H9 (cell line): Measurements from ENCODE around the gene RIPK4. TPM values are rescaled to one million over a fixed set of nuclear protein-coding genes. Genes with fewer than 3 reads are reported as not detected.

Experiments
- DNase-seq: peaks from one replicate; pipeline ENCODE4 v3.0.0-alpha.2; 2017
- H2AFZ ChIP-seq: one replicate; pipeline ENCODE4 v1.6.1; 2013; ENCODE audit warnings: mild to moderate bottlenecking, low read length, control low read depth, moderate library complexity
- H2AK5ac ChIP-seq: 2 replicates; pipeline ENCODE4 v1.6.1; 2013; ENCODE audit warnings: low read length, control low read depth, mixed read lengths; ENCODE audit not compliant: insufficient read length
- H2BK120ac ChIP-seq: one replicate; pipeline ENCODE4 v1.6.1; 2013; ENCODE audit warnings: low read depth, mild to moderate bottlenecking, low read length, control low read depth, inconsistent platforms; ENCODE audit not compliant: poor library complexity, severe bottlenecking
- H2BK12ac ChIP-seq: 2 replicates; pipeline ENCODE4 v1.6.1; 2013; ENCODE audit warnings: low read length, control low read depth, mixed read lengths, low read depth; ENCODE audit not compliant: insufficient read length
- H2BK15ac ChIP-seq: 2 replicates; pipeline ENCODE4 v1.6.1; 2013; ENCODE audit warnings: low read depth, low read length, control low read depth
- H2BK20ac ChIP-seq: one replicate; pipeline ENCODE4 v1.6.1; 2013; ENCODE audit warnings: low read depth, mild to moderate bottlenecking, low read length, control low read depth, inconsistent platforms; ENCODE audit not compliant: poor library complexity, severe bottlenecking
- H2BK5ac ChIP-seq: 2 replicates; pipeline ENCODE4 v1.6.1; 2013; ENCODE audit warnings: low read length, control low read depth, mixed read lengths; ENCODE audit not compliant: insufficient read length
- H3K14ac ChIP-seq: 2 replicates; pipeline ENCODE4 v1.6.1; 2013; ENCODE audit warnings: low read length, control low read depth; ENCODE audit not compliant: insufficient read depth
- H3K18ac ChIP-seq: 2 replicates; pipeline ENCODE4 v1.6.1; 2013; ENCODE audit warnings: low read depth, mild to moderate bottlenecking, mixed read lengths, low read length, control low read depth; ENCODE audit not compliant: insufficient read length
- H3K23ac ChIP-seq: 2 replicates; pipeline ENCODE4 v1.6.1; 2013; ENCODE audit warnings: low read length, control low read depth, mixed read lengths, low read depth; ENCODE audit not compliant: insufficient read length
- H3K23me2 ChIP-seq: 2 replicates; pipeline ENCODE4 v1.6.1; 2013; ENCODE audit warnings: low read depth, mild to moderate bottlenecking, mixed read lengths, low read length, control low read depth; ENCODE audit not compliant: insufficient read length, poor library complexity, severe bottlenecking
- H3K27ac ChIP-seq: 2 replicates; pipeline ENCODE4 v1.5.1; 2013; ENCODE audit warnings: low read length, control low read depth, mixed read lengths, low read depth; ENCODE audit not compliant: insufficient read length
- H3K27me3 ChIP-seq: 2 replicates; pipeline ENCODE4 v1.6.1; 2013; ENCODE audit warnings: low read length, control low read depth, inconsistent platforms; ENCODE audit not compliant: insufficient read depth
- H3K4ac ChIP-seq: 2 replicates; pipeline ENCODE4 v1.6.1; 2013; ENCODE audit warnings: low read depth, mild to moderate bottlenecking, control low read depth, inconsistent platforms, low read length, moderate library complexity
- H3K4me1 ChIP-seq: 2 replicates; pipeline ENCODE4 v1.6.1; 2013; ENCODE audit warnings: low read length, control low read depth, inconsistent platforms; ENCODE audit not compliant: insufficient read depth
- H3K4me2 ChIP-seq: 2 replicates; pipeline ENCODE4 v1.6.1; 2013; ENCODE audit warnings: low read length, control low read depth, mixed read lengths; ENCODE audit not compliant: insufficient read length, insufficient read depth
- H3K56ac ChIP-seq: 2 replicates; pipeline ENCODE4 v1.6.1; 2013; ENCODE audit warnings: low read depth, mild to moderate bottlenecking, mixed read lengths, low read length, control low read depth; ENCODE audit not compliant: insufficient read length
- H3K79me1 ChIP-seq: 2 replicates; pipeline ENCODE4 v1.6.1; 2013; ENCODE audit warnings: low read depth, mild to moderate bottlenecking, moderate library complexity, low read length, control low read depth, inconsistent platforms; ENCODE audit not compliant: insufficient read depth, poor library complexity, severe bottlenecking
- H3K79me2 ChIP-seq: 2 replicates; pipeline ENCODE4 v1.6.1; 2013; ENCODE audit warnings: low read length, control low read depth, inconsistent platforms; ENCODE audit not compliant: insufficient read depth
- H3K9ac ChIP-seq: 2 replicates; pipeline ENCODE4 v1.6.1; 2013; ENCODE audit warnings: low read length, control low read depth, mixed read lengths; ENCODE audit not compliant: insufficient read length; ENCODE audit errors: extremely low read depth
- H3K9me3 ChIP-seq: one replicate; pipeline ENCODE4 v1.6.1; 2013; ENCODE audit warnings: low read depth, low read length, inconsistent platforms; ENCODE audit not compliant: control insufficient read depth
- H3T11ph ChIP-seq: one replicate; pipeline ENCODE4 v1.6.1; 2013; ENCODE audit warnings: mild to moderate bottlenecking, low read length, control low read depth, inconsistent platforms
- H4K20me1 ChIP-seq: one replicate; pipeline ENCODE4 v1.6.1; 2013; ENCODE audit not compliant: control insufficient read depth, insufficient read length, insufficient read depth
- H4K5ac ChIP-seq: 2 replicates; pipeline ENCODE4 v1.6.1; 2013; ENCODE audit warnings: low read depth, mild to moderate bottlenecking, mixed read lengths, low read length, control low read depth; ENCODE audit not compliant: insufficient read length
- H4K8ac ChIP-seq: replicated peaks from 2 replicates; pipeline ENCODE4 v1.6.1; 2013; ENCODE audit warnings: low read length, control low read depth, mixed read lengths, low read depth; ENCODE audit not compliant: insufficient read length
- H4K91ac ChIP-seq: 2 replicates; pipeline ENCODE4 v1.6.1; 2013; ENCODE audit warnings: low read depth, mild to moderate bottlenecking, moderate library complexity, mixed read lengths, low read length, control low read depth; ENCODE audit not compliant: insufficient read length
- H3K27ac Mint-ChIP-seq, 3 experiments: 2 replicates in 2 of 3; 3 replicates in 1 of 3; pipeline ENCODE4 v1.8.0; 2020 to 2021; ENCODE audit warnings: mixed read lengths in 3 of 3, mild to moderate bottlenecking in 1 of 3, moderate library complexity in 1 of 3
- H3K27me3 Mint-ChIP-seq: 2 replicates; pipeline ENCODE4 v1.8.0; 2021; ENCODE audit warnings: low read depth, mild to moderate bottlenecking, moderate library complexity, mixed read lengths
- H3K36me3 Mint-ChIP-seq, 3 experiments: 2 replicates in 2 of 3; 3 replicates in 1 of 3; pipeline ENCODE4 v1.8.0; 2020 to 2021; ENCODE audit warnings: low read depth in 3 of 3, mixed read lengths in 3 of 3; ENCODE audit not compliant: insufficient read depth in 1 of 3
- H3K4me1 Mint-ChIP-seq, 2 experiments: 2 replicates each; pipeline ENCODE4 v1.8.0; 2020; ENCODE audit warnings: mixed read lengths in 2 of 2
- H3K4me3 Mint-ChIP-seq, 2 experiments: 2 replicates in 1 of 2; 3 replicates in 1 of 2; pipeline ENCODE4 v1.8.0; 2020 to 2021; ENCODE audit warnings: mild to moderate bottlenecking in 2 of 2, mixed read lengths in 2 of 2, moderate library complexity in 1 of 2
- H3K9me3 Mint-ChIP-seq, 2 experiments: 2 replicates in 1 of 2; 3 replicates in 1 of 2; pipeline ENCODE4 v1.8.0; 2020; ENCODE audit warnings: mild to moderate bottlenecking in 2 of 2, mixed read lengths in 2 of 2, moderate library complexity in 1 of 2
- WGBS: extraction: QIAGEN DNeasy Blood & Tissue Kit; methylation state at CpG from one replicate; pipeline ENCODE4 v1.1.7; 2013; ENCODE audit warnings: missing lambda C conversion rate, low lambda C conversion rate, mixed read lengths; ENCODE audit not compliant: insufficient read length; ENCODE audit errors: extremely low coverage; 5-methylcytosine and 5-hydroxymethylcytosine counted together
- total RNA-seq: library from RNA; stranded (reverse); gene quantifications from 2 replicates; pipeline ENCODE4 v1.2.1, GENCODE V29; 2021
- TF ChIP-seq, protein P1 (sequence below): fragments of 200-600 bp; sonication (generic); conservative IDR thresholded peaks from 3 replicates; pipeline ENCODE4 v1.8.0; 2021; ENCODE audit warnings: antibody characterized with exemption, mild to moderate bottlenecking

The RIPK4 gene
- total RNA-seq, 1 experiment from 2014 or later, result 2.9 TPM

DNA sequence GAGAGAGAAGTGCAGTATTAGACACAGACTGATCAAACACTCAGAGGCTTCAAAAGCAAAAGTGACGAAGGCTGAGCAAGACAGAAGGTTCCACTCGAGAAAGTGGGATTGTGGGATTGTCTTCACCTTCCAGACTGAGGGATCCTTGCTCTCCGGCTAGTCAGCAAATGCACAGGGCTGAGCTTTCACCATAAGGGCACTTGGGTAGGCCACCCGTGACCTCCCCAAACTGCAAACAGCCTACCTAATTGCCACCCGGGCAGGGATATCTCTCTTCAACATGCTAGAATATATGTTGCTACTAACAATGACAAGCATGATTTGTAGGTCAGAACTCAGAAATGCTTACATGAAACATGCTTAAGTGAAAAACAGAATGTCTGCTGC is 35.3 kb upstream of the RIPK4 start:
- Histone ChIP-seq H2BK120ac (no peak overlapping the region), H2BK20ac (no peak overlapping the region), H3K9ac (no peak overlapping the region), H3K4me1 (no peaks in the 10 kb centered on the region), H4K91ac (no peak overlapping the region), H3K79me2 (no peaks in the 10 kb centered on the region), H3K27ac (no peak overlapping the region), H3K27me3 (no peaks in the 10 kb centered on the region), H3K56ac (no peak overlapping the region), H3K23me2 (no peaks in the 10 kb centered on the region), H2BK12ac (no peak overlapping the region), H3K23ac (no peak overlapping the region), H3K79me1 (no peaks in the 10 kb centered on the region), H2AFZ (no peak overlapping the region), H3T11ph (no peak overlapping the region), H2BK5ac (no peak overlapping the region), H2AK5ac (no peak overlapping the region), H3K9me3 (no peaks in the 10 kb centered on the region), H3K18ac (no peak overlapping the region), H2BK15ac (no peak overlapping the region), H3K4ac (no peak overlapping the region), H3K14ac (no peak overlapping the region), H4K20me1 (no peaks in the 10 kb centered on the region), H4K5ac (no peak overlapping the region), H4K8ac (no peak overlapping the region), H3K4me2 (no peak overlapping the region)
- Mint-ChIP-seq H3K9me3 (peaks cover 7% of the 10 kb centered on the region in 2 experiments; a peak in 4 of 5 replicates), H3K36me3 (peaks cover 12 to 57% (median 51%) of the 10 kb centered on the region in 3 experiments), H3K27me3 (no peaks in the 10 kb centered on the region), H3K4me3 (no peak overlapping the region), H3K4me1 (no peaks in the 10 kb centered on the region), H3K27ac (no peak overlapping the region)
- WGBS, result no CpG with 5 or more reads among the region's 5 CpGs
- TF ChIP-seq, protein P1, sequence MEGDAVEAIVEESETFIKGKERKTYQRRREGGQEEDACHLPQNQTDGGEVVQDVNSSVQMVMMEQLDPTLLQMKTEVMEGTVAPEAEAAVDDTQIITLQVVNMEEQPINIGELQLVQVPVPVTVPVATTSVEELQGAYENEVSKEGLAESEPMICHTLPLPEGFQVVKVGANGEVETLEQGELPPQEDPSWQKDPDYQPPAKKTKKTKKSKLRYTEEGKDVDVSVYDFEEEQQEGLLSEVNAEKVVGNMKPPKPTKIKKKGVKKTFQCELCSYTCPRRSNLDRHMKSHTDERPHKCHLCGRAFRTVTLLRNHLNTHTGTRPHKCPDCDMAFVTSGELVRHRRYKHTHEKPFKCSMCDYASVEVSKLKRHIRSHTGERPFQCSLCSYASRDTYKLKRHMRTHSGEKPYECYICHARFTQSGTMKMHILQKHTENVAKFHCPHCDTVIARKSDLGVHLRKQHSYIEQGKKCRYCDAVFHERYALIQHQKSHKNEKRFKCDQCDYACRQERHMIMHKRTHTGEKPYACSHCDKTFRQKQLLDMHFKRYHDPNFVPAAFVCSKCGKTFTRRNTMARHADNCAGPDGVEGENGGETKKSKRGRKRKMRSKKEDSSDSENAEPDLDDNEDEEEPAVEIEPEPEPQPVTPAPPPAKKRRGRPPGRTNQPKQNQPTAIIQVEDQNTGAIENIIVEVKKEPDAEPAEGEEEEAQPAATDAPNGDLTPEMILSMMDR, result no peak
- no peak for DNase-seq
